Keratinocyte (primary cell): ENCODE data around the gene ASIC1. TPM values are rescaled to one million over a fixed set of nuclear protein-coding genes. Genes with fewer than 3 reads are reported as not detected.

Source experiments
- DNase-seq: peaks from one replicate; pipeline ENCODE4 v3.0.0-alpha.2; 2011; ENCODE audit warnings: low read depth, missing footprints, low spot score
- FAIRE-seq: peaks from 2 replicates; lab custom pipeline; 2011; peaks lifted over from hg19 to GRCh38; lab: Jason Lieb, UNC
- H2AFZ ChIP-seq: 2 replicates; pipeline ENCODE4 v1.6.0; 2012; ENCODE audit warnings: low read length, control low read depth, inconsistent platforms; ENCODE audit not compliant: control insufficient read depth
- H3K27ac ChIP-seq: 2 replicates; pipeline ENCODE4 v1.5.1; 2011; ENCODE audit warnings: low read length; ENCODE audit not compliant: control insufficient read depth, insufficient read depth
- H3K27me3 ChIP-seq: 3 replicates; pipeline ENCODE4 v1.6.0; 2011; ENCODE audit warnings: low read length; ENCODE audit not compliant: control insufficient read depth, insufficient read depth; ENCODE audit errors: extremely low read depth
- H3K36me3 ChIP-seq, 2 experiments: 2 replicates in 1 of 2; 3 replicates in 1 of 2; pipeline ENCODE4 v1.5.1; 2011; ENCODE audit warnings: low read length in 2 of 2, mild to moderate bottlenecking in 1 of 2; ENCODE audit not compliant: control insufficient read depth in 2 of 2, insufficient read depth in 2 of 2; ENCODE audit errors: extremely low read depth in 1 of 2
- H3K4me1 ChIP-seq: 3 replicates; pipeline ENCODE4 v1.5.1; 2011; ENCODE audit warnings: low read length; ENCODE audit not compliant: control insufficient read depth, insufficient read depth; ENCODE audit errors: extremely low read depth
- H3K4me2 ChIP-seq: 3 replicates; pipeline ENCODE4 v1.6.0; 2011; ENCODE audit warnings: low read depth, low read length; ENCODE audit not compliant: control insufficient read depth, insufficient read depth; ENCODE audit errors: extremely low read depth
- H3K4me3 ChIP-seq, 3 experiments: fragments of 200-600 bp in 1 of 3; sonication (generic) in 1 of 3; 2 replicates in 2 of 3; 3 replicates in 1 of 3; pipeline ENCODE4 v1.5.1; 2011 to 2016; ENCODE audit warnings: low read length in 3 of 3, mild to moderate bottlenecking in 3 of 3, control low read depth in 2 of 3, inconsistent platforms in 1 of 3, low read depth in 1 of 3, mixed read lengths in 1 of 3, mixed run types in 1 of 3, moderate library complexity in 1 of 3; ENCODE audit not compliant: control insufficient read depth in 2 of 3, insufficient read depth in 2 of 3; ENCODE audit errors: extremely low read depth in 1 of 3
- H3K79me2 ChIP-seq: 2 replicates; pipeline ENCODE4 v1.6.0; 2012; ENCODE audit warnings: low read length; ENCODE audit not compliant: control insufficient read depth, insufficient read depth
- H3K9ac ChIP-seq: 3 replicates; pipeline ENCODE4 v1.6.0; 2011; ENCODE audit warnings: low read length; ENCODE audit not compliant: control insufficient read depth, insufficient read depth; ENCODE audit errors: extremely low read depth
- H3K9me1 ChIP-seq: 3 replicates; pipeline ENCODE4 v1.6.0; 2011; ENCODE audit warnings: low read length; ENCODE audit not compliant: control insufficient read depth, insufficient read depth; ENCODE audit errors: extremely low read depth
- H3K9me3 ChIP-seq: 2 replicates; pipeline ENCODE4 v1.5.1; 2012; ENCODE audit warnings: low read depth, low read length; ENCODE audit not compliant: control insufficient read depth
- H4K20me1 ChIP-seq: 3 replicates; pipeline ENCODE4 v1.6.0; 2011; ENCODE audit warnings: low read length; ENCODE audit not compliant: control insufficient read depth, insufficient read depth; ENCODE audit errors: extremely low read depth
- CTCF ChIP-seq, 3 experiments: IDR thresholded peaks in 1 of 3; conservative IDR thresholded peaks in 1 of 3; optimal IDR thresholded peaks in 1 of 3; 2 replicates in 2 of 3; 3 replicates in 1 of 3; pipeline versions ENCODE3 to v1.5.1; 2011; ENCODE audit warnings: low read length in 3 of 3, mild to moderate bottlenecking in 3 of 3, moderate library complexity in 2 of 3, control low read depth in 1 of 3, inconsistent platforms in 1 of 3; ENCODE audit not compliant: insufficient read depth in 2 of 3; ENCODE audit errors: extremely low read depth in 1 of 3
- EZH2 ChIP-seq: IDR thresholded peaks from one replicate; pipeline ENCODE4 v1.6.1; 2012; ENCODE audit warnings: inconsistent platforms, mild to moderate bottlenecking, low read length, moderate library complexity
- dilution Hi-C: fragments of 300-500 bp; cut with MboI; formaldehyde crosslinking; loops from one replicate; pipeline ENCODE4 v1.7.0; 2020; ENCODE audit warnings: low sequenced_read_pairs; ENCODE audit not compliant: extremely low pct_ligation_motif_present
- polyA plus RNA-seq, 5 experiments: library from polyadenylated mRNA; depleted of rRNA in 3 of 5; stranded (reverse) in 3 of 5; stranded (forward) in 1 of 5; unstranded in 1 of 5; fragments of >200 nt; gene quantifications; 1 replicate in 1 of 5; 2 replicates in 3 of 5; 3 replicates in 1 of 5; pipeline versions ENCODE4 v1.2.1 to v1.2.3, GENCODE V29; 2011 to 2012; ENCODE audit warnings: missing spikeins in 2 of 5, low read depth in 1 of 5, low replicate concordance in 1 of 5

ASIC1 gene
- polyA plus RNA-seq, 1 donor (not counting 4 experiments of a cell fraction or from before 2014, with no cell fraction given), result 5.7 TPM

- peaks cover 15 to 30% of the 10 kb centered on the region in 2 experiments for H3K36me3 ChIP-seq
Measured at GRCh38 chr12:50127546-50127945, 70.2 kb downstream of the ASIC1 start.

GRCh38 chr12:50129290-50129689 lies 71.9 kb downstream of the ASIC1 start:
- Histone ChIP-seq H3K27me3 (no peaks in the 10 kb centered on the region), H3K9me3 (no peaks in the 10 kb centered on the region), H3K79me2 (no peaks in the 10 kb centered on the region), H3K4me2 (no peak overlapping the region), H2AFZ (no peak overlapping the region), H3K9ac (no peak overlapping the region), H3K4me1 (peaks cover 6% of the 10 kb centered on the region), H3K36me3 (peaks cover 21 to 36% of the 10 kb centered on the region in 2 experiments), H3K9me1 (no peaks in the 10 kb centered on the region), H3K27ac (no peak overlapping the region), H4K20me1 (no peaks in the 10 kb centered on the region), H3K4me3 (no peak overlapping the region)
- FAIRE-seq, result no peak
- DNase-seq, result no peak
- dilution Hi-C loops, result no loop called here
- no peak for TF ChIP-seq EZH2
- no peak for TF ChIP-seq CTCF (optimal IDR thresholded peaks at IDR 0.05 in 1 of 3, IDR thresholded peaks at IDR 0.05 in 1 of 3, conservative IDR thresholded peaks at IDR 0.05 in 1 of 3; ENCODE audit: extremely low read depth in 1 of 3, insufficient read depth in 2 of 3, low read length in 3 of 3)

More at GRCh38 chr12:50127546-50127945, 70.2 kb downstream of the ASIC1 start:
- H3K79me2 ChIP-seq, result no peaks in the 10 kb centered on the region
- H2AFZ ChIP-seq, result no peak overlapping the region
- no peak overlapping the region for H3K9ac ChIP-seq
- H3K27me3 ChIP-seq, result no peaks in the 10 kb centered on the region
- dilution Hi-C loops, result no loop called here
- FAIRE-seq (peak; percentile 17), DNase-seq (no peak)
- H3K9me1 ChIP-seq, result no peaks in the 10 kb centered on the region
- H3K4me3 ChIP-seq, result no peak overlapping the region
- no peak overlapping the region for H3K27ac ChIP-seq
- TF ChIP-seq EZH2 (no peak), CTCF (optimal IDR thresholded peaks at IDR 0.05 in 1 of 3, IDR thresholded peaks at IDR 0.05 in 1 of 3, conservative IDR thresholded peaks at IDR 0.05 in 1 of 3; ENCODE audit: extremely low read depth in 1 of 3, insufficient read depth in 2 of 3, low read length in 3 of 3) (no peak)
- no peak overlapping the region for H3K4me2 ChIP-seq
- no peaks in the 10 kb centered on the region for H3K9me3 ChIP-seq
- no peaks in the 10 kb centered on the region for H4K20me1 ChIP-seq
- H3K4me1 ChIP-seq, result peaks cover 6% of the 10 kb centered on the region
